Brain pericyte (primary cell): ENCODE measurements around the gene KLHL26.
A peak's percentile ranks its signal among the peaks of the same experiment; 100 is the strongest.

Experiments
- DNase-seq: peaks from one replicate; pipeline ENCODE4 v3.0.0-alpha.2; 2012; ENCODE audit warnings: low read depth, low spot score

Gene KLHL26

DNA sequence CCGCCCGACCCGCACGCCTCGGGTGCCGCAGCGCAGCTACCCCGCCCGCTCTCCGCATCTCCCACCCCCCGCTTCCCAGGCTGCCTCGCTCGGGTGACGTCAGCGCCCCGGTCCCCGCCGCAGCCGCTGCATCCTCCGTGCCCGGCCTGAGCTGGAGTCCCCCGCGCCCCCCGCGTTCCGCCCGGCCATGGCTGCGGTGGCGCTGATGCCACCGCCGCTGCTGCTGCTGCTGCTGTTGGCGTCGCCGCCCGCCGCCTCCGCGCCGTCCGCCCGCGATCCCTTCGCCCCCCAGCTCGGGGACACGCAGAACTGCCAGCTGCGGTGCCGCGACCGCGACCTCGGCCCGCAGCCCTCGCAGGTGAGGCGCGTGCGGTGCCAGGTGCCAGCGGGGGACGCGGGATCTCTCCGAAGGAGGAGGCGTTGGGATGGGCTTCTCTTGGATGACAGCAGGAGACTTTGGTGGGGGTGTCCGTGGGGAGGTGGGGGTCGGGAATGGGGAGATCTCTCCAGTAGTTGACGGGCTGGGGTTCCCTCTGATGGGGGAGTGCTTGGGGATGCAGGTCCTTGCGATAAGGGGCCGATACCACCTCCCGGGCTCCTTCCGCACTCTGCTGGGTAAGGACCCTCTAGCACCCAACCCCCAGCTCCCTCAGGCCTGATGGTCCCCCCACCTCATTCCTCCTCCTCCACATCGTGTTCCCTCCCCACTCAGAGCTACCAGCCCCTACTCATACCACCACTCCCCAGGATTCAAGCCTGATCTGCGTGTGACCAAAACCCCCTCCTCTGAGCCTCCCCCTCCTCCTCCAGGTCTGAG lies 23.8 kb upstream of the KLHL26 start, which contains the start of gene TMEM59L:
TSS of gene TMEM59L (plus strand) at position 99 of the 817 bp plus-strand sequence. CDS start at position 188, 89 bp downstream.
- DNase-seq, result no peak

DNA sequence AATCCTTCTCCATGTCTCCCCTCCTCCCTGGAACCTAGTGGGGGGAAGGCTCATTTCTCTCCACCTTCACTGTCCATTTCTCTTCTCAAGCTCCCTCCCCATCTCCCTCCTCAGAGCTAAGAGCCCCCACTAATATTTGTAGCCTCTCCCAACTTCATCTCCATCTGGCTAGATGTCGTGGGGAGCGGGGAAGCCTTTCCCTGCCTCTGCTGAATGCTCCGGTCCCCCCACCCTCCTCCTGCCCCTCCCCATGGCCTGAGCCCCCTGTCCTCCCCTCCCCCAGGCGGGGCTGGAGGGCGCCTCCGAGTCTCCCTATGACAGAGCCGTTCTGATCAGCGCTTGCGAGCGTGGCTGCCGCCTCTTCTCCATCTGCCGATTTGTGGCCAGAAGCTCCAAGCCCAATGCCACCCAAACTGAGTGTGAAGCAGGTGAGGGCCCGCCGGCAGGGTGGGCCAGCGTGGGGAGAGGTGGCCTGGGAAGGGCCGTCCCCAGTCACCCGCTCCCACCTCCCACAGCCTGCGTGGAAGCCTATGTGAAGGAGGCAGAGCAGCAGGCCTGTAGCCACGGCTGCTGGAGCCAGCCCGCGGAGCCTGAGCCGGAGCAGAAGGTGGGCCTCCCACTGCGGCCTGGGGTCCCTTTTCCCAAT lies 23.1 kb upstream of the KLHL26 start:
- DNase-seq, result no peak

DNA sequence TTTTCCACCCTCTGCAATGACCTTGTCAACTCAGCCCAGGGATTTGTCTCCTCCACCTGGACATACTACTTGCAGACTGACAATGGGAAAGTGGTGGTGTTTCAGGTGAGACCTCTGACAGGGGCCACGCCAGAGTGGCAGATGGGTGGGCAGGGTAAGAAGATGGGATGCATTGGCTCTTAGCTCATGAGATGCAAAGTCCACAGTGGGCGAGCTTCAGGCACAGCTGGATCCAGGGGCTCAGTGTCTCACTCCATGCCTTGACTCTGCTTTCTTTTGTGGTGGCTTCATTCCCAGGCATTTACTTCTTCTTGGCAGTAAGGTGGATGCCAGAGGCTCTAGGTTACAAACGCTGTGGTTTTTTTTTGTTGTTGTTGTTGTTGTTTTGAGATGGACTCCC lies 20.8 kb upstream of the KLHL26 start:
- DNase-seq, result no peak

DNA sequence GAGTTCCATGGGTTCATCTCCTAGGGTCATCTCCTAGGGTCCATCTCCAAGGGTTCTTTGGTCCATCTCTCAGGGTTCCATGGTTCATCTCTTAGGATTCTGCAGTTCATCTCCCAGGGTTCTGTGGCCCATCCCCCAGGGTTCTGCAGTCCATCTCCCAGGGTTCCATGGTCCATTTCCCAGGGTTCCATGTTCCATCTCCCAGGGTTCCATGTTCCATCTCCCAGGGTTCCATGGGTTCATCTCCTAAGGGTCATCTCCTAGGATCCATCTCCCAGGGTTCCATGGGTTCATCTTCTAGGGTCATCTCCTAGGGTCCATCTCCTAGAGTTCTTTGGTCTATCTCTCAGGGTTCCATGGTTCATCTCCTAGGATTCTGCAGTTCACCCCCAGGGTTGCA lies 19.3 kb upstream of the KLHL26 start:
- DNase-seq, result no peak

DNA sequence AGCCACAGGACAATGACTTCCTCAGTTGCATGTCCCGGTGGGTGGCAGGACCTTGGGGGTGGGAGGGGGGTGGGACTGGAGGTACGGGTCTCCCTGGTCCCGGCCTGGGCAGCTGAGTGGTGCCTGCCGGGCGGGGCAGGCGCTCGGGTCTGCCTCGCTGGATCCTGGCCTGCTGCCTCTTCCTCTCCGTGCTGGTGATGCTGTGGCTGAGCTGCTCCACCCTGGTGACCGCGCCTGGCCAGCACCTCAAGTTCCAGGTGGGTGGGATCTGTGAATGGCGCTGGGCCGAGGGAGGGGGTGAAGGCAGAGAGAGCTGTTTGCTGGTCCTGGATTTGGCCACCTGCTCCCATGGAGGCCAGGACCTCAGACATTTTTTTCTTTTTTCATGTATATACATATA lies 18.6 kb upstream of the KLHL26 start:
- DNase-seq, result no peak

DNA sequence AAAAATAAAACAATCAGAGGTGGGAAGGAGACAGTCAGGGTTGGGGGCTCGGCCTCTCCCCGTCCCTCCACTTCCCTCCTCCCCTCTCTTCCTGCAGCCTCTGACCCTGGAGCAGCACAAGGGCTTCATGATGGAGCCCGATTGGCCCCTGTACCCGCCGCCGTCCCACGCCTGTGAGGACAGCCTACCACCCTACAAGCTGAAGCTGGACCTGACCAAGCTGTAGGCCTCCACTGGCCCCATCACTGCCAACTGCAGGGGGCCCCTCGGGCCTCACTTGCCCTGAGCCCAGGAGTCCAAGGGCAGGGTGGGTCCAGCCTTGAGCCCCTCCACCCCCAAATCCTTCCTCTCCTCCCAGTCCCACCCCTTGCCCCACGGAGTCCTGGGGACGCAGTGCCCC lies 16.5 kb upstream of the KLHL26 start:
- DNase-seq, result no peak

DNA sequence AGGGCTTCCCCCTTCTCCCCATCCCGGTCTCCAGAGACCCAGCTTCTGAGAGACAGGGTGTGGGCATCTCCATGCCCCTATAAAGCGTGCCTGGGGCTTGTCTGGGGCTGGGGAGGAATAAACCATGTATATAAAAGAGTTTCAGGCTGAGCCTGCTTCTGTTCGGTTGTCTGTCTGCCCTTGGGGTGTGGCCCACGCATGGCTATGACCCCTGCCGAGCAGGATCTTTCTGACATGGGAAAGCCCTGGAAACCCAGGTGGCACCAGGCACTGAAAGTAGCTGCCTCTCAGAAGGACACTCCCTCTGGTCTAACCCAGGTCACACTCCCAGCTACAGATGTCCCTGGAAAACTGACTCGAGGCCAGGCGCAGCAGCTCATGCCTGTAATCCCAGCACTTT lies 15.9 kb upstream of the KLHL26 start:
- no peak for DNase-seq

DNA sequence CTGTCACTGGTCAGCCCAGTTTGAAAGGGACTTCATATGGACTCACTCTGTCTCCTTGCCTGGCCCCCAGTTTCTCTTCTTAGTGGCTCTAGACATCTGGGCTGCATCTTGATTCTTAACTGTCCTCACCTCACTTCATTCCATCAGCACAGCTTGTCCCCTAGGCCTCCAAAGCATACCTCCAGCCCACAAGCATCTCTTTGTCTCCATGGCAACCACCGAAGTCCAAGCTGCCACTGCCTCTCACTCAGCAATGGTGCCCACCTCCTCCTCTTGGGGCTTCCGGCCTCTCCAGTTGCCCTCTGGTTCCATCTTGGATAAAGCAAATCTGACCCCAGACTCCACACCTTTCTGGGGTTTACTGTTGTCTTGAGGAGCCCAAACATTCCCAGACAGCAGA lies 9.9 kb upstream of the KLHL26 start:
- DNase-seq, result no peak

DNA sequence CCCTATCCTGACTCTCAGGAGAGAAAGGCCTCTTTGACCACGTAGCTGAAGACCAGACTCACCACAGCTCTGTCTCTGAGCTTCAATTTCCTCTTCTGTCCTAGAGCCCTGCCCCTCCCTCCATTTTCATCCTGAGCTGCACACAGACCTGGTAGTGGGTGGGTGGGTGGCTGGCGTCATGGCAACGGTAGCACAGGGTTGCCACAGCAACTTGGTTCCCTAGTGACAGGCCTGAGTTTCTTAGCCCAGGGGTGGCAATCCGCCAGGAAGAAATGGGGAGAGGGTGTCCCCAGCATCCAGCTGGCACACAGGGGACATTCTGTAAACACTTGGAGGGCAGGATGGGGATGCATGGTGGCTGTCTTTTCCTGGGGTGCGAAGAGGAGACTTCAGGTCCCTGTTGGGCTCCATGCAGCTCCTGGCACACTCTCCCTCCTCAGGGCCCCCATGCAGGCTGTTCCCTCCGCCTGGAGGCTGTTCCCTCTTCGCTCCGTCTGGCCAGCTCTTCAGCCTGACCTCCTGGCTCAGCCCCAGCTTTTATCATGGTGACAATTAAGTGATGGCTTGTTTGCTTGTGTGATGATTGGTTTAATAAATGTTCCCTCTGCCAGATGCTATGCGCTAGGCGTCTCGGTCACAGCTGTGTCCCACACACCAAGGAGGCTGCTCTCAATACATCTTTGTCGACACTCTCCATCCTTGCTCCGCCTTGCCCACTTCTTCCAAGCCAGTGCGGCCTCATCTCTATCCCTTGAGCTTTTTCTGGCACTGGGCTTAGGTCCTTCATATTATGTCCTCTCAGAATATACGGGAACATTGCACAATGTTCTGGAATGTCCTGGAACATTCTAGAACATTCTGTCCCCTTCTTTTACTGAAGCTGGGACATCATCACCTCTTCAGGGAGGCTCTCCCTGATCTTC lies 7.4 kb upstream of the KLHL26 start:
- DNase-seq, result no peak

DNA sequence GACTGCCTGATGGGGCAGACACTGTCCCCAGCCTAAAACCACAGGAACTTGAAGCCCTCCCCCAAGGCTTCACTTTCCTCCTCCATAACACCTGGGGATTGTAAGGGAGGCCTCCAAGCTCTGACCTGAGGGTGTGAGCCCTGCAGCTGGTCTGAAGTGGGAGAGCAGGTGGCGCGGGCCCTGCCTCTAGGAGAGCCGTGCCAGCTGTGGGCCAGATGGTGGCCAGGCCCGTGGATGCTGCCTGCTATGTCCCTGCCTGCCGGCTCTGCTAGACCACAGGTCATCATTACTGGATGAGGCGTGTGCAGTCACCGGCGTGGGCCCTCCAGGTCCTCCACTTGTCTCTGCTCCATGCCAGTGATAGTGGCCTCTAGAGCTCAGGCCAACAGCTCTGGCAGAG lies 3.5 kb upstream of the KLHL26 start:
- DNase-seq, result no peak

DNA sequence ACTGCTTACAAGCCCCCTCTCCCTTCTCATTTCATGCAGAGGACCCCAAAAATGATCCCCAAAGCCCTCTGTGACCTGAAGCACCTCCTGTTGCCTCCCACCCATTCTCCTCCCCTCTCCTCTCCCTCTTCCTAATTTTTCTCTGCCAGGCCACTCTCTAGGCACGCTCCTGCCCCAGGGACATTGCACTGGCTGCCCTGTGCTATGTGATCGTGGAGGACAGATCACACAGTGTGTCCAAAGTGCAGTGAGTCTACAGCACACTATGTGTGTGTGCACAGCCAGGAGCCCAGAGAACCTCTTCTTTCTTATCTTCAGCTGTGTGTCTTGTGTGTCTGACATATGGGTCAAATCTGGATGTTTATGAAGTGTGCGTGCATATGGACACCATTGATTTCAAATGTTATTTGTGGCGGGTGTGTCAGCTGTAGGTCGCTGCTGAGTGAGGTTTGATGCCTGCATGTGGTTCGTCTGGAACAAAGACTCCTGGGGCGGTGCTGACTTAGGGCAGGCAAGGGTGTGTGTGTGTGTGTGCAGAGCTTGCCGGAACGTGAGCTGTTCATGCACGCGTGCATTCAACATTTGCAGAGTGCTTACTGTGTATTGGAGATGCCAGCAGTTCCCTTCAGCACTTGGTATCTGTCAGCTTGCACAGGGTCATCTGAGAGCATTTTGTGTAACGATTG lies 2.1 kb upstream of the KLHL26 start:
- DNase-seq, result peak; percentile 65

DNA sequence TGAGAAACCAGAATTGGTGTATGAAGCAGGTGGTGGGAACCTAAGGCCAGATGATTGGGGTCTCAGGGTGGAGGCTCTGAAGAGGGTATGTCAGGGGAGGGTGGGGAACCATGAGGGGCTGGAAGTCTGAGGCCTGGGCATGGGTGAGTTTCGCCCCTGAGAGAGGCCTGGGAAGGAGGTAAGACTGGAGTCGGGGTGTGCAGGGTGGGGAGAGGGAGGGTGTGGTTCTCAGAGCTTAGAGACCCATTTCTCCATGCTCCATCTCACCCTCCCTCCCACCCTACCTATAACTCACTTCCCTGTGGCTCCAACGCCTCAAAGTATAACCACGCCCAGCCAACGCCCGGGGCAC lies 1.0 kb upstream of the KLHL26 start:
- DNase-seq, result no peak

DNA sequence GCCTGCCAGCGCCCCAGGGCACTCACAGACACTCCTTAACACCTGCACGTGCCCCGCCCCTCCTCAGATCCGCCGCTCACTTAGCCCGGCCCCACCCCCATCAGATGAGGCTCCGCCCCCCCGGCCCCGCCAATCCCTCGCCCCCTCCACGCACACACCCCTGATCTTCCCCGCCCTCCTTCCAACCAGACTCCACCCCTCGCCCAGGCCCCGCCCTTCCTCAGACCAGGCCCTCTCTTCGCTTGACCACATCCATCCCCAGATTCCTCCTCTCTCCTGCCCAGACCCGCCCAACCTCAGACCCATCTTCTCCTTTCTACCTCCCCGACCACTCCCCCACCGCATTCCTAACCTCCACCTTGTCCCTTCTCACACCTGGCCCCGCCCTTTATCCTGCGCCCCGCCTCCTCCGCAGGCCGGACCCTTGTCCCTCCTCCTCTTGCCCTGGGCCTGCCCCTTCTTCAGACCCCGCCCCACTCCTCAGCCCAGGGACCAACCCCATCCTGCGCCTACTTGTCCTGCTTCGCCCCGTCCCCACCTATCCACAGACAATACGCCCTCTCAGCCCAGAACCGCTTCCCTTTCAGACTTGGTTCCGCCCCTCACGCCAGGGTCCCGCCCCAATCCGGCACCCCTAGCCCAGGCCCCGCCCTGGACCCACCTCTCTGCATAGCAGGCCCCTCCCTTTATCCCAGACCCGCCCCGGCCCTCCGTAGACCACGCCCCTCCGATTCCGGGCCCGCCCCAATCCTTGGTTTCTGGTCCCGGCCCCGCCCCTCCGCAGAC lies 452 bp upstream of the KLHL26 start:
- DNase-seq, result peak; percentile 69

DNA sequence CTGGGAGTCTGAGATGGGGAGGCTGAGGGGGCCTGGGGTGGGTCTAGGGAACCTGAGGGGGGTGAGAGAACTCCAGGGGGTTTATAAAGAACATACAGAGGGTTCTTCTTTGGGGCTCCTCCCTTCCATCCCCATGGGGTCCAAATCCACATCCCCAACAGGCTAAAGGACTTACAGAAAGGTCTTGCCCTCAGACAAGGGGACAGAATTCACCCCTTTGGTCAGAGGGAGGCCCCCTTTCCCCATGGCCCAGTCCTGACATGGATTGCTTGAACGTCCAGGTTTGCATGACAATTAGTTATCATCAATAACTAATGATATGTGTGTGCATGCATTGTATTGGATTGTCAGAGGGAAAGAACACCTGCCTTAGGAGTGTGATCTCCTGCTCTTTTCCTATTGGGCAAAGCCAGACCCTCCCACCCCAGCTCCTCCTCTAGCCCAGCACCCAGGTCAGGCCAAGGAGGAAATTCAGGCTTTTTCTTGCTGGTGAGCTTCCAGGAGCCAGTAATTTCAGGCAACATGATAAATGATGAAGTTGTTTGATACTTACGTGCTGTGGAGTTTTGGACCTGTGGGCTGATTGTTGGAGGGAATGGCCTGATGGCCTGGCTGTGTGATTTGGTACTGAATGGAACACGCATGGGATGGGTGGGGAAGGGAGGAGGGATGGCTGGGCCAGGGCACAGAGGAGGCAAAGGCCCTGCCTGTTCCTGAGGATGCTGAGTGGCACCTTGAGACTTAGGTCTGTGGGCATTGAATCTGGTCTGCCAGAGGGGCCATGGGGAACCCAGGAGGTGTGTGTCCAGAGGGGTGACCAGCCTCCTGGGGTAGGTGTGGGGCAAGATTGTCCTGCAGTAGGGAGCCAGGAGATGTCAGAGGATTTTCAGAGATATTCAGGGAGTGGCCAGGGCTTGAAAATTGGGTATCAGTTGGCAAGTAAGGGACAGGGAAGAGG lies 1.1 kb downstream of the KLHL26 start:
- no peak for DNase-seq

DNA sequence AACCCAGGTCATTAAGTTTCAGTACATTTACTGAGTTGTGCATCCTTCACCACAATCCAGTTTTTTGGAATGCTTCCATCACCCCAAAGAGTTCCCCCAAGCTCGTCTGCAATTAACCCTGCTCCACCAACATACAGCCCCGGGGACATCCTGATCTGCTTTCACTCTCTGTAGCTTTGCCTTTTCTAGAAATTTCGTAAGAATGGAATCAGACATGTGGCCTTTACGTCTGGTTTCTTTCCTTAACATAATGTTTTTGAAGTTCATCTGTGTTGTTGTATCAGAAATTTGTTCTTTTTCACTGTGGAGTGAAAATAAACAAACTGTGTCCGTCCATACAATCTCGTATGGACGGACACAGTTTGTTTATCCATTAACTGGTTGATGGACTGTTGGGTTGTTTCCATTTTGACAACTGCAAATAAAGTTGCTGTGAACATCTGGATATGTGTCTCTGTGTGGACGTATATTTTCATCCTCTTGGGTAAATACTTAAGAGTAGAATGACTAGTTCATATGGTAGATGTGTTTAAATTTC lies 2.9 kb downstream of the KLHL26 start:
- DNase-seq, result no peak

DNA sequence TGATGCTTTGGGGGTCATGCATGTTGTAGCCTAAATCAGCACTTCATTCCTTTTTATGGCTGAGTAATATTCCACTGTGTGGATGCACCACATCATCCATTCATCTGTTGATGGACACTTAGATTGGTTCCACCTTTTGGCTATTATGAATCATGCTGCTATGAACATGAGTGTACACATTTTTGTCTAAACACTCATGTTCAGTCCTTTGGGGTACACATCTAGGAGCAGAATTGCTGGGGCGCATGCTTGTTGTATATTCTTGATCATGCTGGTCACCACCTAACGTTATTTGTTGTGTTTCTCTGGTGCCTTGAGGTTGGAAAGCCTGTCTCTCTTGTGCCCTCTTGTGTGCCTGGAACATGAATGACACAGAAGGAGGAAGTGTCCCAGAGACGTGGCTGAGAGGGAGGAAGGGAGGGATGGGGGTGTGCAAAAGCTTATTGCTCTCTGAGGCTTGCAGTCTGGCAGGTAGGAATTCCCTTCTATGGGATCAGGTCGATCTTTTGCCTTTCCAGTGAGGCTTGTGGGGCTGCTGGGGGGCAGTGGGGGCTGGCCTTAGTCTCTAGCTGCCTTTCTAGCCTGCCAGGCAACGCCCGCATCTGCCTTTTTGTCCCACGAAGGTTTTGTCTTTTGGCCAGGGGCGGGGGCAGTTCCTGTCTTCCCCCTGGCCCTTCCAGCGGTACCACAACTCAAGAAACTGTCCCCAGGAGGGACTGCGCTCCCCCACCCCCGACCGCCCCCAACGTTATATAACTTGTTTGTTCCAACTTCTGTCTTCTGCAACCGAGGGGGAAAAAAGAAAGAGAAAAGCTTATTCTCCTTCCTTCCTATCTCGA lies 7.6 kb downstream of the KLHL26 start:
- no peak for DNase-seq

DNA sequence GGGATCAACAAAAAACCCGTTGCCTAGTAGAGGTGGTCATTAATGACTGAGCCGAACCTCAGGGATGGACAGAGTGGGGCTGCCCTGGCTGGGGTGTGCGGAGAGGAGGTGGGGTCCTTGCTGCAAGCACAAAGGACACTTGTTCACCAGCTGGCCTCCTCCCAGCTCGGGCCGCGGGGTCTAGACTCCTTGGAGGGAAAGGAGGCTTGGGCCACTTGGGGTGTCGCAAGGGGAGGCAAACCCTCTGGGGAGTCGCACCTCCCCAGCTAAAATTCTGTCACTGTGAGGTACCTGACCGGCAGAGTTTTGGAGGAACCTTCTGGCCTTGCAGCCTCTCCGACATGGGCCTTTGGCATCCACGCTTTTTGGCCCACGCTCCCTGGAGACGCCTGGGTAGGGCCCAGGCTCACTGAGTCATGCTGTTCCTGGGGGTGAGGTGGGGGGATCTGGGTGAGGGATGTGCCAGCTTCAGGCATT lies 8.2 kb downstream of the KLHL26 start:
- DNase-seq, result no peak
